ENCODE data around the gene PIGU.
A peak's percentile ranks its signal among the peaks of the same experiment; 100 is the strongest.
"Not testable (repeated sequence)": the region's sequence is repeated elsewhere in the genome, so short reads cannot be mapped to it uniquely, and the experiment has no call there.

Gene PIGU

GRCh38 chr20:34706912-34707784 is 30.3 kb upstream of the PIGU start:
- DNase-seq (ENCODE audit: low spot score) = no peak

GRCh38 chr20:34706302-34706875 is 29.5 kb upstream of the PIGU start:
- no peak for DNase-seq (ENCODE audit: low spot score)

- DNase-seq (ENCODE audit: low spot score) = peak; percentile 44
Measured at GRCh38 chr20:34705397-34706301, 28.8 kb upstream of the PIGU start.

- DNase-seq (ENCODE audit: low spot score) = no peak
Measured at GRCh38 chr20:34705008-34705396, 28.1 kb upstream of the PIGU start.

- peak; percentile 96 for DNase-seq (ENCODE audit: low spot score)
Measured at GRCh38 chr20:34704177-34705007, 27.5 kb upstream of the PIGU start, which contains the start of gene TP53INP2. Gene TP53INP2, plus strand, starts transcription at chr20:34704344. Its CDS starts 4,396 bp downstream, at chr20:34708740.

GRCh38 chr20:34703424-34704176 is 26.7 kb upstream of the PIGU start:
- no peak for DNase-seq (ENCODE audit: low spot score)

- DNase-seq (ENCODE audit: low spot score) = no peak
Measured at GRCh38 chr20:34703061-34703423, 26.1 kb upstream of the PIGU start.

- no peak for DNase-seq (ENCODE audit: low spot score)
Measured at GRCh38 chr20:34701405-34702085, 24.7 kb upstream of the PIGU start.

- no peak for DNase-seq (ENCODE audit: low spot score)
Measured at GRCh38 chr20:34693414-34693813, 16.5 kb upstream of the PIGU start.

DNA sequence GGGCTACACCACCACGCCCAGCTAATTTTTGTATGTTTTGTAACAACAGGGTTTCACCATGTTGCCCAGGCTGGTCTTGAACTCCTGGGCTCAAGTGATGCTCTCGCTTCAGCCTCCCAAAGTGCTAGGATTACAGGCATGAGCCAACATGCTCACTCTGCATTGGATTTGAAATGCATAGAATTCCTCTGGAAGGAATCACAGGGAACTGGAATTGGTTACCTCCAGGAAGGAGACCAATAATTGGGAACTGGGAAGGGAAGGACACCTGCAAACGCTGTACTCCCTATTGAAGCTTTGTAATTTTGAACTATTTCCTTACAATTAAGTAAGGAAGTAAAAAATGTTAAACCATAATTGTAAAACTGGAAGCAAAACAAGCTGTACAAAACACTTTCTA is 14.9 kb upstream of the PIGU start:
- DNase-seq (ENCODE audit: low spot score) = no peak

- DNase-seq (ENCODE audit: low spot score) = no peak
Measured at GRCh38 chr20:34689486-34689885, 12.6 kb upstream of the PIGU start.

GRCh38 chr20:34683667-34684066 is 6.8 kb upstream of the PIGU start:
- DNase-seq (ENCODE audit: low spot score) = no peak

- DNase-seq (ENCODE audit: low spot score) = no peak
Measured at GRCh38 chr20:34680586-34681175, 3.8 kb upstream of the PIGU start.

DNA sequence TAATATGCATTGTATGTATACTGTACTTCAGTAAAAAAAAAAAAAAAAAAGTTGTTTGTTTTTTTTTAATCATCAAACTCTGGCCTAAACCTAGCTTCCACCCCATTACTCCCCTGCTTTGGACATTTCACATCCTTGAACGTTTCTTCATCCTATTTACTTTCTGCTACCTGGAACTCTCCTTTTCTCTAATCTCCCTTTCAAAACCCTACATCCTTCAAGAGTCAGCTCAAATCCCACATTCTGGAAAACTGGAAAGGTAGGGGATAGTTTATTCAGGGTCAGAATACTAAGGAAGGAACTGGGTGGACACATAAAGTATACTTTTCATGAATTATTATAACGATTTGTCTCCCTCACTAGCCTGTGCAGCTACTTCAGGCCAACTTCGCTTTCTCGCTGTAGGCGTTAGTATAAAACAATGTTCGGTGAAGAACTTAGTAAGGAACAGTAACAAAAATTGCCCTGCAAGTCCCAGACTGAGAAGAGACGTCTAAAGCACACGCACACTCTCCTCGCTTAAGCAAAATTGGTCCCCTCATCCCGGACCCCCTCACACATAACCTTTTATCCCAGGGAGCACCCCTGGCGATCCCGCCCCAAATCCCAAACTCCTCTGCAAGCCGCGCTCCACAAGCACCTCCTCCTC is 775 bp downstream of the PIGU start:
- DNase-seq (ENCODE audit: low spot score) = no peak

DNA sequence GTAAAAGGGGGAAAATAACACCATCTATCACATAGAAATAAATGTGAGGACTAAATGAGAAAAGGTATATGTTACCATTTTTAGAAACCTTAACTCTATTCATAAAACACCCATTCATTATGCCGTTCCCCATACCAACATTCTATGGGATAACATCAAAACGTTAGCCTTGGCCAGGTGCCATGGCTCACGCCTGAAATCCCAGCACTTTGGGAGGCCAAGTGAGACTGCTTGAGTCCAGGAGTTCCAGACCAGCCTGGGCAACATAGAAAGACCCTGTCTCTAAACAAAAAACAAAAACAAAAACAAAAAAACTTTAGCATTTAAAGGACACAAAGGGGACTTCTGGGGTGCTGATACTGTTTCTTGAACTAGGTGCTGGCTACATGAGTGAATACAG is 1.3 kb downstream of the PIGU start:
- DNase-seq (ENCODE audit: low spot score) = no peak

DNA sequence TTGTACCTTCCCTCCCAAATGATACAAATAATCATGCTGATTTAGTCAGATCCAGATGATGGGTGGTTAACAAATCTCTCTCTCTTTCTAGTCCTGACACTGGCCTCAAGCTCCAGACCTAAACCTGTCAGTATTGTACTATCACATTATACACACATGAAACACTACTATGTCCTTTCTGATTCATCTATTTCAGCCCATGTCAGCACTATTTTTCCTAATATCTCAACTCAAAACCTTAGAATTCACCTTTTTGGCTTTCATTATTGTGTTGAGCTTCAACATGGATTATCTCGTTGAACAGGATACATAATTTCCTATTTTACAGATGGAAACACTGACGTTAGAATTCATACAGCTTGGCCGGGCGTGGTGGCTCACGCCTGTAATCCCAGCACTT is 3.5 kb downstream of the PIGU start:
- DNase-seq (ENCODE audit: low spot score) = no peak

- no peak for DNase-seq (ENCODE audit: low spot score)
Measured at GRCh38 chr20:34669094-34669493, 7.8 kb downstream of the PIGU start.

DNA sequence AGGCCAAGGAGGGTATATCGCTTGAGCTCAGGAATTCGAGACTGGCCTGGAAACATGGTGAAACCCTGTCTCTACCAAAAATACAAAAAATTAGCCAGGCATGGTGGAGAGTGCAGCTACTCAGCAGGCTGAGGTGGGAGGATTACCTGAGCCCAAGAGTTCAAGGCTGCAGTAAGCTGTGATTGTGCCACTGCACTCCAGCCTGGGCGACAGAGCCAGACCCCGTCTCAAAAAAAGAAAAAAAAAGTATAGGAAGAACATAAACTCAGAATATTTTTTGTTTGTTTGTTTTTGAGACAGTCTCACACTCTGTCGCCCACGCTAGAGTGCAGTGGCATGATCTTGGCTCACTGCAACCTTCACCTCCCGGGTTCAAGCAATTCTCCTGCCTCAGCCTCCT is 12.1 kb downstream of the PIGU start:
- DNase-seq (ENCODE audit: low spot score) = not testable (repeated sequence)

GRCh38 chr20:34663213-34663943 is 13.5 kb downstream of the PIGU start:
- no peak for DNase-seq (ENCODE audit: low spot score)
